GM12874 (cell line): Measurements from ENCODE around the gene CENATAC.
A peak's percentile ranks its signal among the peaks of the same experiment; 100 is the strongest.

ENCODE experiments used
- TF ChIP-seq, protein P1 (sequence below): IDR thresholded peaks from 2 replicates; pipeline ENCODE4 v1.5.1; 2011; ENCODE audit warnings: low read depth, mild to moderate bottlenecking, control low read depth, low read length, moderate library complexity; ENCODE audit not compliant: insufficient read depth

CENATAC gene

DNA sequence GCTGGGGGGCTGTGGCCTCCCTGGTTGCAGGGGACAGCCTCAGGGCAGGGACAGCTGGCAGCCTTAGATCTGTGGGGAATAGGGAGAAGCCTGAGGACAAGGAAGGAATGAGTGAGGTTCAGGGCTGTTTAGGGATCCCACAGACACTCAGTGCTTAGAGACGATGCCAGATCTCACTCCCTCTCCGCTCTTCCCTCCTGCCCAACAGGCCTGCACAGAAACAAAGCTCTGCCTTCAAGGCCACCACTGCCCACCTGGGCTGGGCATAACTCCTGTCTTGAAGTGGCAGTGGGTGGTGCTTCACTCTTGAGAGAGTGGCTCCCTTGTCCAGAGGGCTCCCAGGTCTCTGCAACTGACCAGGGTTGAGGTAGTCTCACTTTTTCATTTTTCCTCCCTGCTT is 13.1 kb upstream of the CENATAC start:
- TF ChIP-seq, protein P1, sequence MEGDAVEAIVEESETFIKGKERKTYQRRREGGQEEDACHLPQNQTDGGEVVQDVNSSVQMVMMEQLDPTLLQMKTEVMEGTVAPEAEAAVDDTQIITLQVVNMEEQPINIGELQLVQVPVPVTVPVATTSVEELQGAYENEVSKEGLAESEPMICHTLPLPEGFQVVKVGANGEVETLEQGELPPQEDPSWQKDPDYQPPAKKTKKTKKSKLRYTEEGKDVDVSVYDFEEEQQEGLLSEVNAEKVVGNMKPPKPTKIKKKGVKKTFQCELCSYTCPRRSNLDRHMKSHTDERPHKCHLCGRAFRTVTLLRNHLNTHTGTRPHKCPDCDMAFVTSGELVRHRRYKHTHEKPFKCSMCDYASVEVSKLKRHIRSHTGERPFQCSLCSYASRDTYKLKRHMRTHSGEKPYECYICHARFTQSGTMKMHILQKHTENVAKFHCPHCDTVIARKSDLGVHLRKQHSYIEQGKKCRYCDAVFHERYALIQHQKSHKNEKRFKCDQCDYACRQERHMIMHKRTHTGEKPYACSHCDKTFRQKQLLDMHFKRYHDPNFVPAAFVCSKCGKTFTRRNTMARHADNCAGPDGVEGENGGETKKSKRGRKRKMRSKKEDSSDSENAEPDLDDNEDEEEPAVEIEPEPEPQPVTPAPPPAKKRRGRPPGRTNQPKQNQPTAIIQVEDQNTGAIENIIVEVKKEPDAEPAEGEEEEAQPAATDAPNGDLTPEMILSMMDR: no peak

DNA sequence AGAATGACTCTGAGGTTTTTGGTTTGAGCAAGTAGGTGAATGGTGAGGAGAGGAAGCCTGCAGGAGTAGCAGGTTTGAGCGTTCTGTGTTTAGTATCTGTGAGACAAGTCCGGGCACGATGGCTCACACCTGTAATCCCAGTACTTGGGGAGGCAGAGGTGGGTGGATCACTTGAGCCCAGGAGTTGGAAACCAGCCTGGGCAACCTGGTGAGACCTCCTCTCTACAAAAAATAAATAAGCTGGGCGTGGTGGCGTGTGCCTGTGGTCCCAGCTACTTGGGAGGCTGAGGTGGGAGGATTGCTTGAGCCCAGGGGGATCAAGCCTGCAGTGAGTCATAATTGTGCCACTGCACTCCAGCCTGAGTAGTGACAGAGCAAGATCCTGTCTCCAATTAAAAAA is 9.7 kb upstream of the CENATAC start:
- TF ChIP-seq, protein P1: no peak

DNA sequence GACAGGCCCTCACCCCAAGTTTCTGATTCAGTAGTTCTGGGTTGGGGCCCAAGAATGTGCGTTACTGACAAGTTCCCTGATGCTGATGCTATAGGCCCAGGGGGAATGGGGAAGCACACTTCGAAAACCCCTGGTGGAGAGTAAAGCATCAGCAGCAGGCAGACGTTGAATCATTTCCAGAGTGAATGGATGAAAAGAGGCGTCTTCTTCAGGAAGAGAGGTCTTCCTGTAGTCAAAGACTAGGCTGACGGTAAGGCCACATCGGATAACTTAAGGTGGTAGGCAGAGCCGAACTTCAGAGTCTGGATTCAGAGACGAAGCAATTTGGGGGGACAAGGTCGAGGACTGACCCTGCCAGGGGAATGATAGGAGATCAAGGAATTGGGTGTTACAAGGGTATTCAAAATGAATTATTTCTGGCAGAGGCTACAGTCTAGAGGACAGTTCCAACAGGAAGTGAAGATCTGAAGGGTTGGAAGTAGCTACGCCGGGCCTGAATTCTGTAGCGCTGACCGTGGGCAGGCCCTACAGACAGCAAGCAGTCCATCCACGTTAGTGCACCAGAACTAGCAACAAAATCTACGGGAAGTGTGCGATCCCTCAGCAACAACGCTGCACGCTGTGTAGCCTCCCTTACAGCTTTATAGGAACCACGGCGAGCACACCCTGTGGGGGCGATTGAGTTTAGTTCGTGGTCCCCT is 862 bp upstream of the CENATAC start:
- TF ChIP-seq, protein P1: peak; percentile 53; the same call in 1 of the 2 replicates

DNA sequence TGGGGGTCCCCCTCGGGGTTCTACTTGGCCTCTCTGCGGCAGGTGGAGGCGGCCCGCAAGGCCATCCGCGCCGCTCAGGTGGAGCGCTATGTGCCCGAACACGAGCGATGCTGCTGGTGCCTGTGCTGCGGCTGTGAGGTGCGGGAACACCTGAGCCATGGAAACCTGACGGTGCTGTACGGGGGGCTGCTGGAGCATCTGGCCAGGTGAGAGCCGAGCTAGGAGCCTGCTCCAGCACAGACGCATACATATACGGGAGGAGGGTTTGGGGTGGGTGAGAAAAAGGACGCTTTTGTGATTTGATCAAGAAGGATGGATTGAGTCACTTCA is 415 bp downstream of the CENATAC start:
- TF ChIP-seq, protein P1: no peak

DNA sequence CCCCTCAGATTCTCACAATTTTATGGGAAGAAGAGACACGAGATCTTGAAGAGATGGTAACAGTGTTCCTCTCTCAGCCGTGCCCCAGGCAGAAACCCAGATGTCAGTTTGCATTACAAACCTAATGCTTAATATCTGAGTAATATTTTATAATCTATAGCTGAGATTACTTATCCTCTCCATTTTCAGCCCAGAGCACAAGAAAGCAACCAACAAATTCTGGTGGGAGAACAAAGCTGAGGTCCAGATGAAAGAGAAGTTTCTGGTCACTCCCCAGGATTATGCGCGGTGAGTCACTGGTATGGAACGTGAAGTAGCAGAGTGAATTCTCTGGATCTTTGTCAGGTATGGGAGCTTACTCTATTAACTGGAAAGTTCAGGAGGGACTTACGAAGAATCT is 884 bp downstream of the CENATAC start:
- TF ChIP-seq, protein P1: no peak

DNA sequence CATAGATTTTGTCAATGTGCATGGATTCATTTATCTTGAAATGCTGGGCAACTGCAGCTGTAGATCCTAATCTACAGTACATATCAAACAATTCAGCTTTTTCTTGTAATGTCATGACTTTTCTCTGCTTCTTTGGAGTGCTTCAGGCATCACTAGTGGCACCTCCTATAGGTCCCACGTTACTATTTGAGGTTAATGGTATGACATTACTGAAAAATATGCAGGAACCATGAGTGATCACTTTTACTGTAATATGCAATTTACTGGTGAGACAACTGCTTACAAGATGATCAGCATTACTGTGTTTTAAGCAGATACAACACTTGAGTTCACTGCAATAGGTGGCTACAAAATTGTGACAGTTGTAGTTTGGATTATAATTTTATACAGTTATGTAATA is 3.0 kb downstream of the CENATAC start:
- TF ChIP-seq, protein P1: no peak

DNA sequence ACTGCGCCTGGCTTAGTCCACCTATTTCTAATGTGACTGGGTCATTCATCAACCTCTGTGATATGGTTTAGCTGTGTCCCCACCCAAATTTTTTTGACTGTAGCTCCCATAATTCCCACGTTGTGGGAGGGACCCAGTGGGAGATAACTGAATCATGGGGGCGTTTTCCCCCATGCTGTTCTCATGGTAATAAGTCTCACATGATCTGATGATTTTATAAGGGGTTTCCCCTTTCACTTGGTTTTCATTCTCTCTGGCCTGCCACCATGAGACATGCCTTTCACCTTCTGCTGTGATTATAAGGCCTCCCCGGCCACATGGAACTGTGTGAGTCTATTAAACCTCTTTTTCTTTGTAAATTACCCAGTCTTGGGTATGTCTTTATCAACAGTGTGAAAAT is 8.7 kb downstream of the CENATAC start:
- TF ChIP-seq, protein P1: no peak
